RPMI7951 (cell line): Measurements from ENCODE around the gene NAT14. TPM values are rescaled to one million over a fixed set of nuclear protein-coding genes. Genes with fewer than 3 reads are reported as not detected.
"Not testable (repeated sequence)": the region's sequence is repeated elsewhere in the genome, so short reads cannot be mapped to it uniquely, and the experiment has no call there.

Experiments
- DNase-seq: peaks from one replicate; pipeline ENCODE4 v3.0.0-alpha.2; 2012; ENCODE audit warnings: low read depth
- total RNA-seq: library from RNA; depleted of rRNA; stranded (reverse); fragments of >200 nt; shearing (Covaris generic); gene quantifications from 2 replicates; pipeline ENCODE4 v1.2.3, GENCODE V29; 2014

The NAT14 gene
- total RNA-seq, 1 experiment from 2014 or later, result 18.5 TPM

DNA sequence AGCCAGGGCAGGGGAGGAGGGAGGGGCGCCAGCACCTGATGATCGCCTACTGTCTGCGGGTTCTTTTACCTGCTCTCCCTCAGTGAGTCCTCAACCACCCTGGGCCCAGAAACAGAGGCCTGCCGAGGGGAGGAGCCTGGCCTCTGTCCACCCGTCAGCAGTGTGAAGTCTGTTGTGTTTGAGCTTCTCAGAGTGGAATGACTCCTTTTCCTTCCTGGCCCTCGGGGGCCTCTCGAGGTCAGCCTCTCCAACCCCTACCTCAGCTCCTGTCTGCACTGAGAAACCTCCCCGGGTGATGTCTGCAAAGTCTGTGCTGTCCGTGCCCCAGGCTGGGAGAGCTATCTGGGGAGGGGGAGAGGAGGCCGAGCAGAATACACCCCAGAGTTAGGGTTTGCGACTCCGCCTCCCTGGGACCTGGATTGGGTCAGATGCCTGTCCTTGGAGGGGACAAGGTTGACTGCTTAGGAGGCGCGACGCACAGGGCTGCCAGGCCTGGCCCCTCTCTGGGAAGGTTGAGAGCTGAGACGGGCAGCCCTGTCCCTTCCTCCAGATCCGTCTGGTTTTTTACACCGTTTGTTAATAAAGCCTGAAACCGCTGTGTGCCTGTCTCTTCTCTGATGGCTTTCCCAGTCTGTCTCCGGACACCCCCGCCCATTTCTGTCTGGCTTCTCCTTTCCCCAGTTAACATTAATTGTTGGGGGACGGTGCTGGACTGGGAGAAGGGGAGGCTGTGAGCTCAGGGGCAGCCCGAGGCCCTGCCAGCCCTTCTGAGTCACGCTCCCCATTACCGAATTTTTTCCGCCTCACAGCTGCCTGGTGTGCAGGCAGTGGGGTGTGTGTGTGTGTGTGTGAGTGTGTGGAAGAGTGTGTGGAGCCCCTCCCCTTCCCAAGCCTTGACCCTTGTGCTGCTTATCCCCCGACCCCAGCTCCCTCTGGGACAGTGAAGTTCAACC lies 2.3 kb downstream of the NAT14 start:
- peak; percentile 99 for DNase-seq

DNA sequence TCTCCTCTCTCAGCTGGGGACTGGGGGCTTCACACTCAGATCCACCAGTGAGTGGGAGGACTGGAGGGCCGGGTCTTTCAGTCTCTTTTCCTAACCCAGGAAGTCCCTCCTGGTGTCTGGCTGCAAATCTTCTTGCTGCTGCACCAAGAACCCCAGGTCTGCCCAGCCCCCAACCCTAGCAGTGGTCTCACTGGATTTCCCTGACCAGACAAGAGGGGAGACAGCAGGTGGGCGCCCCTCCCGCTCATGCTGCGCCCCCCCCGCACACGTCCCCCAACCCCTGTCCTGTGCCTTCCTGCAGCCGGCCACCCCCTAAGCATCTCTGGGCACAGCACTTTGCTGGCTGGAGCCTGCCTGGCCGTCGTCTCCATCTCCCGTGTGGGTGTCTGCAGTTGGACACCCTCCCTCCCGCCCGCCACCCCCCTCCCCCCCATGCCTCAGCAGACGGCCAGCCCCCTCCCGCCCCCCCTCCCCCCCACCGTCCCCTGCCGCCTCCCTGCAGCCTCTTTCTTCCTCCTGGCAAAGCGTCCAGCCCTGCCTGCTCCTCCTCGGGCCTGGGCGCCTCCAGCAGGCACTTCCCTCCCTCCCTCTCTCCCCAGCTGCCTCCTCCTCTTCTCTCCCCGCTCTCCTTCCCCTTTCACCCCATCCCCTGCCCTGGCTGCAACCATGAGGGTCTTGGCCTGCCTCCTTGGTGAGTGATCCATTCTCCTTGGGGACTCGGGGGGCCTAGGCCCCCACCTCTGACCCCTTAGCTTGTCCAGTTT lies 3.1 kb downstream of the NAT14 start, which contains the start of gene SSC5D:
Gene SSC5D, plus strand, starts transcription at position 513 of the 764 bp plus-strand sequence. Its CDS starts 154 bp downstream, at position 667.
- peak; percentile 77 for DNase-seq

DNA sequence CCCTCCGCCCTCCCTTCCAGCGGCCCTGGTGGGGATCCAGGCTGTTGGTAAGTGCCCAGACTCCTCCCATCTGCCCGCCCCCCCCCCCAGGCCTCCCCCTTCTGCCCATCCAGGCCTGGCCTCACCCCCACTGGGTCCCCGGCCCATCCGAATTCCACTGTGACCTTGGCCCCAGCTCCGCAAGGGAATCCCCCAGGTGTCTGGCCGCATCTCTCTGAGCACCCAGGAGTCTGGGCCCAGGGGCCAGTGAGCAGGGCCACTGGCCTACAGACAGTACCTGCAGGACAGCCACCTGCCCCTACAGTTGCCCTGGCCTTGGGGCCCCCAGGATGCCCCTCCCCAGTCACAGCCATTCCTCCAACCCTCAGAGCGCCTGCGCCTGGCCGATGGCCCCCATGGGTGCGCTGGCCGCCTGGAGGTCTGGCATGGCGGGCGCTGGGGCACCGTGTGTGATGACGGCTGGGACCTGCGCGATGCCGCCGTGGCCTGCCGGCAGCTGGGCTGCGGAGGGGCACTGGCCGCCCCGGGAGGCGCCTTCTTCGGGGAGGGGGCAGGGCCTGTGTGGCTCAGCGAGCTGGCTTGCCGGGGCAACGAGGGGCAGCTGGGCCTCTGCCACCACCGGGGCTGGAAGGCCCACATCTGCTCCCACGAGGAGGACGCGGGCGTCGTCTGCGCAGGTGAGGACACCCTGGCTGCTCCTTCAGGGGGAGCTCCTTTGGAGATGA lies 4.2 kb downstream of the NAT14 start:
- DNase-seq, result no peak

DNA sequence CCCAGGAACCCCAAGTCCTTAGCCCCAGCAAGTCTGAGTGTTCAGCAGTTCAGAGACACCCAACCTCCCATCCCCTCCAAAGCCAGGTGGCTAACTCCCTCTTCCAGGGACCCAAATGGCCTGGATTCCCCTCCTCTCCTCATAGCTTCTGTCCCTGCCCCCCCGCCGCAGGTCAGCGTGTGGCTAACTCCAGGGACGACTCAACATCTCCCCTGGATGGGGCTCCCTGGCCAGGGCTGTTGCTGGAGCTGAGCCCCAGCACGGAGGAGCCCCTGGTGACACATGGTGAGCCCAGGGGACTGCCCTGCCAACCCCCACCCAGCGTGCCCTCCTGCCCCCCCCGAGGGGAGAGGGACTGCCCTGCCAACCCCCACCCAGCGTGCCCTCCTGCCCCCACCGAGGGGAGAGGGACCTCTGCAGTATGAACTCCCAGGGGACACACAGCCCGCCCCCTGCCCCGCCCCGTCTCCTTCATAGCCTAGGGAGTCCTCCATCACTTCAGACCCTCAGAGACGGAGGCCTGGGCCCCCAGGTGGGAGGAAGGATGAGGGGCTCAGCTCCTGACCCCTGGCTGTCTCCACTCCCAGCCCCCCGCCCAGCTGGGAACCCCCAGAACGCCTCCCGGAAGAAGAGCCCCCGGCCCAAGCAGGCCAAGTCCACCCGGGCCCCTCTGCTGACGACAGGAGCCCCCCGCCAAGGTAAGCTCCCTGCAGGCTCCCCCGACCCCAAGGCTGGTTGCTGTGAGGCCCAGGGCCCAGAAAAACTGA lies 4.9 kb downstream of the NAT14 start:
- no peak for DNase-seq

DNA sequence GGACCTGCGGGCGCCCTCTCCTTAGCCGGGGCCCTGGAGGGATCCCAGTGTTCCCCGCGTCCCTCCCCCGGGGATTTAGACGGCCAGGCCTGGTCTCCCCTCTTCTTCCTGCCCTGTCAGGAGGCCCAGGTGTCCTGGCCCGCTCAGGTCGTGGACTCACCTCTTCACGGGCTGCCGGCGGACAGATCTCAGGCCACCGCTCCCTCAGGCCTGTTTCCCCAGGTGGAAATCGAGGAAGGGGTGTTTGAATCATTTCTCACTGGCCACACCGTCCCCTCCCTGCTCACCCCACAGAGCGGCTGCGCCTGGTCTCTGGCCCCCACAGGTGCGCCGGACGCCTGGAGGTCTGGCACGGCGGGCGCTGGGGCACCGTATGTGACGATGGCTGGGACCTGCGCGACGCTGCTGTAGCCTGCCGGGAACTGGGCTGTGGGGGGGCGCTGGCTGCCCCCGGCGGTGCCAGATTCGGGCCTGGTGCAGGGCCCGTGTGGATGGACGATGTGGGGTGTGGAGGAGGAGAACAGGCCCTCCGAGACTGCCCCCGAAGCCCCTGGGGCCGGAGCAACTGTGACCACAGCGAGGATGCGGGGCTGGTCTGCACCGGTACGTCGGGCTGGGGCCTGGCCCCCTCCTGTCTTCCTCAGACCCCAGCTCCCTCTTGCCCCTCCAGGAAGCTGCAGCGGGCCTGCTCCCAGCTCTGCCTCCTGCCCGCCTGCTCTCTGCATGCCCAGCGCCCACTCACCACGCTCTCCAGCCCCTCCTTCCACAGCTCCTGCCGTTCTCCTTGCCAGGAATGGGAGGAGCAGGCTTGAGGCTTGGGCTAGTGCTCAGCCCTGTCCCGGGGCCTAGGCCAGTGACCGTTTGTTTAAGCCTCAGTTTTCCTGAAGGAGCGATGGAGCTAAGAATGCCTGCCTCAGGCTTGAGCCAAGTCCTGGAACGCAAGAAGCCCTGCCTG lies 5.8 kb downstream of the NAT14 start:
- no peak for DNase-seq

DNA sequence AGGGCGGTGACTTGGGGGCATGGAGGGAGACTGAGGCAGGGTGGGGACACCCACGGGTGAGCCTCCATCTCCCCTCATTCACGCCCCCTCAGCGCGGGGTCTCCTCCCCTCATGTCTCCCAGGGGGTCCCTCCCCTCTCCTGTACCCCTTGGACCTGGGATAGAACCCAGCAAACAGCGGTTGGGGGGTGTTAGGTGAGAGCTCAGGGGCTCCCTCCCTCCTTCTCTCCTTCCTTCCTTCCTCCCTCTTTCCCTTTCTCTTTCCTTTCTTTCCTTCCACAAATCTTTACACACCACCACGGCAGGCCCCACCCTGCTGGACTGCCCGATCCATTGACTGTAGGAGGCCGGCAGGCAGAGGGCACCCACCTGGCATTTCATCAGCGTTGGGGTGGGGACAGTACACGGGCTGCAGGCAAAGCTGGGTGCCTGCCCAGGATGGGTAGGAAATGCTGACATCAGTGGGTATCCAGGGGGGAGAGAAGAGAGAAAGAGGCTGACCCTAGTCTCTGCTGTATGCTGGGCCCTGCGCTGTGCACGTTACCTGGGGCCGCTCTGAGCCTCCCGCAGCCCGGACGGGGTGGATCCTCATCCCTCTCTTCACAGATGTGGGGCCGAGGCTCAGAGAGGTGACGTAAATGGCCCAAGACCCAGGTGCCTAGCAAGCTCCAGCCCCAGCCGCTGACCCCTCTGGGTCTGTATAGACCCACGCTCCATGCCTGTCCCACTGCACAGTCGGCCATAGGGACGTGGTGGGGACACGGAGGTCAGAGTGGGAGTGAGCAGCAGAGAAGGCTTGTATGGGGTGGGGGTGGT lies 6.8 kb downstream of the NAT14 start:
- no peak for DNase-seq

DNA sequence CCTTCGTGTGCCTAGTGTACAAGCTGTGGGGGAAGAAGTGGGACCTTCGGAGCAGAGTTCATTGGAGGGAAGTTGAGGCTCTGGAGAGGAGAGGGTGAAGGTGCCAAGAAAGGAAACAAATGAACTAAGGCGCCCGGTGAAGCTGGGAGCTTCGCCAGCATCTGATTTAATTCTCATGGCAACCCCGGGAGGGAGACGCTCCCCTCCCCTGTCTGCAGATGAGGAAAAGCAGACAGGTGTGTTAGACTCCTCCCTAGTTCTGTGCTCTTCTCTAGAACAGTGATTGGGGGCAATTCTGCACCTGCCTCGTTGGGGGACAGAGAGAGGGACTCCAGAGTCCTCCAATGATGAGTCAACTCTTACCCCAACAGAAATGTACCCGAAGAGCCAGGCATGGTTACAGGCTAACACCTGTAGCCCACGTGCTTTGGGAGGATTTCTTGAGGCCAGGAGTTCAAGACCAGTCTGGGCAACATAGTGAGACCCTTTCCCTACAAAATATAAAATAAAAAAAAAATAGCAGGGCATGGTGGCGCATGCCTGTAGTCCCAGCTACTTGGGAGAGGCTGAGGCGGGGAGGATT lies 7.5 kb downstream of the NAT14 start:
- no peak for DNase-seq

DNA sequence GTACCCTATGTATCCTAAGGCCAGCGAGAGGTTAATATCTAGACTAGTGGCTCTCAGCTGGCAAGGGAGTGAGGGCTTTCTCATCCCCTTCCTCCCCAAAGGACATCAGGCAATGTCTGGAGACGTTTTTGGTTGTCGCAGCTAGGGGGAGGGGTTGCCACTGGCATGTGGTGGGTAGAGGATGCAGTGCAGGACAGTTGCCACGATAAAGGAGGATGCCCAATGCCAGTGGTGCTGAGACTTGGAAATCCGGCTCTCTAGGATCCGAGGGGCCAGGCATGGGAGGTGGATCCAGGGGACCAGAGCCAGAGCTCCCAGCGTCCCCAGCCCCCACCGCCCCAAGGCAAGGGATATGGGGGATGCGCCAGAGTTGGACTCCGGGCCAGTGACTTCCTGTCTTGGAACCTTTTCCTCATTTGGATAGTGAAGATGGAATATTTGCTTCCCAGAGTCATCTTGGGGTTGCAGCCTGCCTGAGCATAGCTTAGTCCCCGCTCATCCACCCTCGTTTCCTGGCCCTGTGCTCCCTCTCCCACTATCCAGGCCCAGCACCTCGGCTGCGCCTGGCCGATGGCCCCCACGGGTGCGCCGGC lies 8.2 kb downstream of the NAT14 start:
- DNase-seq, result peak; percentile 81

DNA sequence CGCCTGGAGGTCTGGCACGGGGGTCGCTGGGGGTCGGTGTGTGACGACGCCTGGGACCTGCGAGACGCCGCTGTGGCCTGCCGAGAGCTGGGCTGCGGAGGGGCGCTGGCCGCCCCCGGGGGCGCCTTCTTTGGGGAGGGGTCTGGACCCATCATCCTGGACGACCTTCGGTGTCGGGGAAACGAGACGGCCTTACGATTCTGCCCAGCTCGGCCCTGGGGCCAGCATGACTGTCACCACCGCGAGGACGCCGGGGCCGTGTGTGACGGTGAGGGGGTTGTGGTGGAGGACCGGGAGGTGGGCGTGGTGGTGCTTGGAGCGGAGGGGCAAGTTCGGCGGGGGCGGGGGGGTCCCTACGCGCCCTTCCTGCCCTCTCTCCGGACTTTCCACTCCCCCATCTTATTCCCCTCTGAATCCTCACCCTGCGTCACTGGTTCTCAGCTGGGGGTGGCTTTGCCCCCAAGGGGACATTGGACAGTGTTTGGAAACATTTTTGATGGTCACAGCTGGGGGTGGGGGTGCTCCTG lies 8.7 kb downstream of the NAT14 start:
- no peak for DNase-seq

DNA sequence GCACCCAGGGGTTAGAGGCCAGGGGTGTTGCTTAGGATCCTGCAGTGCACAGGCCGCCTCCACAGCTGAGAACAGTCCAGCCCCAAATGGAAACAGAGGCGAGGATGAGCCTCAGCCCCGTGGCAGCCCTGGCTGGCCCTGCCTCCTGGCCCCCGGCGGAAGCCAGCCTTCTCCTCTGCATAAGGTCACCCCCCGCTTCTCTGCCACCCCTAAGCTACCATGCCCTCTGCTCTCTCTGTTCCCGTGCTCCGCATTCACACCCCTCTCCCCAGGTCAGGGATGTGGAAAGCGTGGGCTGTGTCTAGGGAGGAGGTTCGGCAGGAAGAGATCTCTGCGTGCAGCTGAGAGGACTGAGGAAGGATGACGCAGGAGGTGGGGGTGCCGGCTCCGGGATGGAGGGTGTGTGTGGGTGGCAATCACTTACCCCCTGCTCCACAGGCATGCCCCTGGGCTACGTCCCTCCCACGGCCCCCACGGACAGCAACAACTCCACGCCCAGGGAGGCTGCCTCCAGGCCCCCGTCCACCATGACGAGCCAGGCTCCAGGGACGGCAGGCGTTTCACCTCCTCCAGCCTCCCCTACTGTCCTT lies 9.3 kb downstream of the NAT14 start:
- DNase-seq, result peak; percentile 93

DNA sequence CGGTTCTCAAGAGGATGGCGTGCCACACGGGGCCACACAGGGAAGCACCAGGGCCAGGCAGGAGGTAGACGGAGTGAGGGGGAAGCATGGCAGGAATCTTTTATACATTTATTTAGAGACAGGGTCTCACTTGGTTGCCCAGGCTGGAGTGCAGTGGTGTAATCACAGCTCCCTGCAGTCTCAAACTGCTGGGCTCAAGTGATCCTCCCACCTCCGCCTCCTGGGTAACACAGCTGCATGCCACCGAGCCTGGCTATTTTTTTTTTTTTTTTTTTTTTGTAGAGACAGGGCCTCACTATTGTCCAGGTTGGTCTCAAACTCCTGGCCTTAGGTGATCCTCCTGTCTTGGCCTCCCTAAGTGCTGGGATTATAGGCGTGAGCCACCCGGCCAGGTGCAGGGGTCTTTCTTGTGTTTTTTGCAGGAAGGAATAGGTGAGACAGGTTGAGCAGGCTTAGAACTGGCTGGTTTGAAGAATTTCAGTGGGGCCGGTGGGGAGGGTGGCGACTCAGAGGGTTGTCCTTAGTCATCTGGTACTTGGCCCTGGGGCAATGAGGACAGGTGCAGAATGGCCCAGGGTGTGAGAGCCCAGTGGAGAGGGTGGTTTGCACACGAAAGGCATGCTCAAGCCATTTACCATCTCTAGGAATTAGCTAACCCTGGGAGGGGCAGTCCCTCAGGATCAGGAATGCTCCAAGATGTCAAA lies 10.8 kb downstream of the NAT14 start:
- DNase-seq, result peak; percentile 39

DNA sequence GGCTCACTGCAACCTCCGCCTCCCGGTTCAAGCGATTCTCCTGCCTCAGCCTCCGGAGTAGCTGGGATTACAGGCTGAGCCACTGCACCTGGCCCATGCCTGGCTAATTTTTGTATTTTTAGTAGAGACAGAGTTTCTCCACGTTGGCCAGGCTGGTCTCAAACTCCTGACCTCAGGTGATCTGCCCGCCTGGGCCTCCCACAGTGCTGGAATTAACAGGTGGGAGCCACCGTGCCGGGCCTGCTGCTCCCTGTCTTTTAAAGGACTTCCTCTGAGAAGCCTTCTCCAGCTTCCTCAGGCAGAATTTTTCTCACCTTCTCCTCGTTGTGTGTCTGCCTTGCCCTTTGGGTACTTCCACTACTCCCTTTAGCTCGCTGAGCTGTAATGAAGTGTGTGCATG lies 11.8 kb downstream of the NAT14 start:
- DNase-seq, result not testable (repeated sequence)

DNA sequence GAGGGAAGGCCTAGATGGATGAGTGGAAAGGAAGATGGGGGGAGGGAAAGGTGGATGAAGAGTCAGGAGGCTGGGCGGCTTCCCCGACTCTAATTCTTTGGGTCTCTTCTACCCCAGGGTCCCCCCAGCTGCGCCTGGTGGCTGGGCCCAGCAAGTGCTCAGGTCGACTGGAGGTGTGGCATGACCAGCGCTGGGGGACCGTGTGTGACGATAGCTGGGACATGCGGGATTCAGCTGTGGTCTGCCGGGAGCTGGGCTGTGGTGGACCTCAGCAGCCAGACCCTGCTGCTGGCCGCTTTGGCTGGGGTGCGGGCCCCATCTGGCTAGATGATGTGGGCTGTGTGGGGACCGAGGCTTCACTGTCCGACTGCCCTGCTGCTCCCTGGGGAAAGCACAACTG lies 12.8 kb downstream of the NAT14 start:
- no peak for DNase-seq

DNA sequence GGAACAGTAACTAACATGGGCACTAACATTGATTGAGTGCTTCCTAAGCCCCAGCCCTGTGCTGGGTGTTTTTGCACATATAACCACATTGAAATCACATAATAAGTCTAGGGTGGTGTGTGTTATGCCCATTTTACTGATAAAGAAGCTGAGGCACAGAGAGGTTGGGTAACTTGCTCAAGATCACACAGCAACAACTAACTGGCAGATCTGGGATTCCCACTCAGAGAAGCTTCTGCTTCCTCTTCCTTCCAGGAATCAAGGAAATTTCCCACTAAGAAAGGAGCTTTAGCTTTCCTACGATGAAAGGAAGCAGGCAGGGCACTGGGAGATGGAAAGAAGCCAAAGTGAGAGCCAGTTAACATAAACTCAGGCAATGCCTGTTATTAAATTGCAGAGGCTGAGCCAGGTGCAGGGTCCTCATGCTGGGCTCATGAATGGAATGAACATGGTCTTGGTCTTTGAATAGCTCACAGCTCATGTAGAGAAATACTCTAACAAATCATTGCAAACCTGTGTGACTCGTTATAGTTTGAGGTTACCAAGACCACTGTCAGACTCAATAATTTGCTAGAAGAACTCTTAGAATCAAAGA lies 13.4 kb downstream of the NAT14 start:
- DNase-seq, result no peak

DNA sequence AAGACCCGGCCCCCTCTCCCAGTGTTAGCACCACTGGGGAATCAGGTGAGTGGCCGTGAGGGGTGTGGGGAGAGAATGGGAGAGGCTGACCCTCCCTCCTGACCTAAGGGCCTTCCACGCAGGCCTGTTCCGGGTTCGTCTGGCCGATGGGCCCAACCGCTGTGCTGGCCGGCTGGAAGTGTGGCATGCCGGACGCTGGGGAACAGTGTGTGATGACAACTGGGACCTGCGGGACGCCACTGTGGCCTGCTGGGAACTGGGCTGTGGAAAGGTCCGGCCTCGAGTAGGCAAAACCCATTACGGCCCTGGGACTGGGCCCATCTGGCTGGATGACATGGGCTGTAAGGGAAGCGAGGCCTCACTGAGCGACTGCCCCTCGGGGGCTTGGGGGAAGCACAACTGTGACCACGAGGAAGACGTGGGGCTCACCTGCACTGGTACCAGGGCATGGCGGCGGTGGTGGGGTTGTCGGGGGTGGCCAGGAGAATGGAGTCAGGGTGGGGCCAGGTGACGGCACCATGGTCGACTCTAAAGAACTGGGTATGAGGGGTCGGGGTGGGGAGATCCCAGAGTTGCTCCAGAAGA lies 15.5 kb downstream of the NAT14 start:
- DNase-seq, result no peak

DNA sequence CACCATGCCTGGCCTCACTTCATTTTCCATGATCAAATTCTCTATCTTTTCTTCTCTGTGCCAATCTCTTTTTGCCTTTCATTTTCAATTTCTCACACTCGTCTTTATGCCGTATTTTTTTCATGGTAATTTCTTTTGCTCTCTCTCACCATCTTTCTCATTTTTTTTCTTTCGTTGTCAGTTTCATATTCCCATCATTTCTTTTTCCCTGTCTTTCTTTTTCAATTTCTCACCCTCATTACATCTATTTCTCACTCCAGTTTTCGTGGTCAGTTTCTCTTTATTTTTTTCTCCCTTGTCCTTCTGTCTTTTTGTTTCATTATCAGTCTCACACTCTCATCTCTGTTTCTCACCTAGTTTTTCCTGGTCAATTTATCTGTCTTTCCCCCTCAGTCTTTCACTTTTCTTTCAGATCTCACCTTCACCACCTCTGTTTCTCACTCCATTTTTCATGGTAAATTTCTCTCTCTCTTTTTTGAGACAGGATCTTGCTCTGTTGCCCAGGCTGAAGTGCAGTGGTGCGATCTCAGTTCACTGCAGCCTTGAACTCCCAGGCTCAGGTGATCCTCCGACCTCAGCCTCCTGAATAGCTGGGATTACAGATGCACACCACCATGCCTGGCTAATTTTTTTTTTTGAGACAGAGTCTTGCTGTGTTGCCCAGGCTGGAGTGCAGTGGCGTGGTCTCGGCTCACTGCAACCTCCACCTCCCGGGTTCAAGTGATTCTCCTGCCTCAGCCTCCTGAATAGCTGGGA lies 17.4 kb downstream of the NAT14 start:
- DNase-seq, result no peak
